HG03520 (cell line): ENCODE results near the gene IGFBP6.
A peak's percentile ranks its signal among the peaks of the same experiment; 100 is the strongest.
"Not testable (repeated sequence)": the region's sequence is repeated elsewhere in the genome, so short reads cannot be mapped to it uniquely, and the experiment has no call there.

ENCODE experiments used
- ATAC-seq: cut with Tn5 transposase; IDR thresholded peaks from one replicate; pipeline ENCODE4 v1.9.1; 2021; ENCODE audit warnings: mild to moderate bottlenecking, moderate library complexity; ENCODE audit not compliant: unreplicated experiment

Gene IGFBP6

GRCh38 chr12:53070877-53071492 is 26.5 kb upstream of the IGFBP6 start:
- ATAC-seq: no peak

GRCh38 chr12:53071591-53072551 is 25.6 kb upstream of the IGFBP6 start:
- no peak for ATAC-seq

- no peak for ATAC-seq
Observed at GRCh38 chr12:53073881-53074280, 23.6 kb upstream of the IGFBP6 start.

GRCh38 chr12:53074283-53074998 is 23.0 kb upstream of the IGFBP6 start:
- ATAC-seq: no peak

GRCh38 chr12:53074999-53075370 is 22.5 kb upstream of the IGFBP6 start:
- ATAC-seq: no peak

GRCh38 chr12:53076461-53076860 is 21.0 kb upstream of the IGFBP6 start:
- ATAC-seq: no peak

- no peak for ATAC-seq
Observed at GRCh38 chr12:53077030-53077429, 20.4 kb upstream of the IGFBP6 start.

GRCh38 chr12:53078425-53079225 is 18.8 kb upstream of the IGFBP6 start:
- ATAC-seq: no peak

GRCh38 chr12:53079226-53080117 is 18.0 kb upstream of the IGFBP6 start, which contains the start of gene SPRYD3:
TSS of gene SPRYD3 (minus strand) at chr12:53079390. CDS start at chr12:53079333, 57 bp downstream.
- ATAC-seq: peak; percentile 97

GRCh38 chr12:53082637-53083175 is 14.8 kb upstream of the IGFBP6 start:
- ATAC-seq: no peak

- ATAC-seq: no peak
Observed at GRCh38 chr12:53086361-53086760, 11.1 kb upstream of the IGFBP6 start.

GRCh38 chr12:53090105-53090504 is 7.4 kb upstream of the IGFBP6 start:
- ATAC-seq: no peak

- no peak for ATAC-seq
Observed at GRCh38 chr12:53090554-53090953, 6.9 kb upstream of the IGFBP6 start.

- ATAC-seq: no peak
Observed at GRCh38 chr12:53091756-53092155, 5.7 kb upstream of the IGFBP6 start.

- no peak for ATAC-seq
Observed at GRCh38 chr12:53093777-53094393, 3.6 kb upstream of the IGFBP6 start.

- no peak for ATAC-seq
Observed at GRCh38 chr12:53094394-53094787, 3.1 kb upstream of the IGFBP6 start.

GRCh38 chr12:53094796-53095595 is 2.5 kb upstream of the IGFBP6 start:
- not testable (repeated sequence) for ATAC-seq

- not testable (repeated sequence) for ATAC-seq
Observed at GRCh38 chr12:53095596-53095895, 1.9 kb upstream of the IGFBP6 start.
